A549 treated with AZD9567 at 1 μM for 4 hours (cell line): ENCODE measurements around the gene CENPB. TPM values are rescaled to one million over a fixed set of nuclear protein-coding genes. Genes with fewer than 3 reads are reported as not detected.

Experiments used
- total RNA-seq: library from RNA; stranded (reverse); fragments of 200-300 nt; extraction: Qiagen RNA extraction; gene quantifications from 5 replicates; pipeline ENCODE4 v1.2.3, GENCODE V29; 2022; ENCODE audit not compliant: insufficient read depth

The CENPB gene, protein sequence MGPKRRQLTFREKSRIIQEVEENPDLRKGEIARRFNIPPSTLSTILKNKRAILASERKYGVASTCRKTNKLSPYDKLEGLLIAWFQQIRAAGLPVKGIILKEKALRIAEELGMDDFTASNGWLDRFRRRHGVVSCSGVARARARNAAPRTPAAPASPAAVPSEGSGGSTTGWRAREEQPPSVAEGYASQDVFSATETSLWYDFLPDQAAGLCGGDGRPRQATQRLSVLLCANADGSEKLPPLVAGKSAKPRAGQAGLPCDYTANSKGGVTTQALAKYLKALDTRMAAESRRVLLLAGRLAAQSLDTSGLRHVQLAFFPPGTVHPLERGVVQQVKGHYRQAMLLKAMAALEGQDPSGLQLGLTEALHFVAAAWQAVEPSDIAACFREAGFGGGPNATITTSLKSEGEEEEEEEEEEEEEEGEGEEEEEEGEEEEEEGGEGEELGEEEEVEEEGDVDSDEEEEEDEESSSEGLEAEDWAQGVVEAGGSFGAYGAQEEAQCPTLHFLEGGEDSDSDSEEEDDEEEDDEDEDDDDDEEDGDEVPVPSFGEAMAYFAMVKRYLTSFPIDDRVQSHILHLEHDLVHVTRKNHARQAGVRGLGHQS
- total RNA-seq = 112 to 119 TPM (median 115 TPM) in 5 replicates

DNA sequence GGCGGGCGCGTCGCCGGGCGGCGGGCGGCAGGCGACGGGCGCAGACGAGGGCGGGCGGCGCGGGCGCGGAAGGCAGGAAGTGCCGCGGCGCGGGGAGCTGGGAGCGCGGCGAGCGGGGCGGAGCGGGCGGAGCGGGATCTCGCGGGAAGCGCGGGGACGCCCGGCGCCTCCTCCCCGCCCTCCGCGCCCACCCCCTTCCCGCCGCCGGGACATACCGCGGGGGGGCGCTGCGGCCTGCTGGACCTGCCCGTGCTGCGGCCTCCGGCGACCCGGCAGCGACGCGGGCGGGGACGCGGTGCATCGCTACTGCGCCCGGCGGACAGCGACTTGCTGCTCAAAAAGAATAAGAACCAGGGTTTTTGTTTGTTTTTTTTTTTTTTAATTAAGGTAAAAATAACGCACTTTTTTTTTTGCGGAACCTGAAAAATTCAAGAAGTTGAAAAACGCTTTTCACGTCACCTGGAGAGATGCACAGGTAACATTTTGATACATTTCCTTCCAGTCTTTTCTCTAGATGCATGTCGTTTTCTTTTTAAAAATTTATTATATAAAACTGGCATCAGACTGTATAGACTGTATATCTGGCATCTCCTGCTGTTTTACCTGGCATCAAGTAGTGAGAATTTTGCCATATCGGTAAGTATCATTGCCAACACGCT lies at the start of gene CENPB:
Gene CENPB (minus strand): TSS at position 76 of the 659 bp plus-strand sequence. CDS start 257 bp downstream, outside the sequence.

DNA sequence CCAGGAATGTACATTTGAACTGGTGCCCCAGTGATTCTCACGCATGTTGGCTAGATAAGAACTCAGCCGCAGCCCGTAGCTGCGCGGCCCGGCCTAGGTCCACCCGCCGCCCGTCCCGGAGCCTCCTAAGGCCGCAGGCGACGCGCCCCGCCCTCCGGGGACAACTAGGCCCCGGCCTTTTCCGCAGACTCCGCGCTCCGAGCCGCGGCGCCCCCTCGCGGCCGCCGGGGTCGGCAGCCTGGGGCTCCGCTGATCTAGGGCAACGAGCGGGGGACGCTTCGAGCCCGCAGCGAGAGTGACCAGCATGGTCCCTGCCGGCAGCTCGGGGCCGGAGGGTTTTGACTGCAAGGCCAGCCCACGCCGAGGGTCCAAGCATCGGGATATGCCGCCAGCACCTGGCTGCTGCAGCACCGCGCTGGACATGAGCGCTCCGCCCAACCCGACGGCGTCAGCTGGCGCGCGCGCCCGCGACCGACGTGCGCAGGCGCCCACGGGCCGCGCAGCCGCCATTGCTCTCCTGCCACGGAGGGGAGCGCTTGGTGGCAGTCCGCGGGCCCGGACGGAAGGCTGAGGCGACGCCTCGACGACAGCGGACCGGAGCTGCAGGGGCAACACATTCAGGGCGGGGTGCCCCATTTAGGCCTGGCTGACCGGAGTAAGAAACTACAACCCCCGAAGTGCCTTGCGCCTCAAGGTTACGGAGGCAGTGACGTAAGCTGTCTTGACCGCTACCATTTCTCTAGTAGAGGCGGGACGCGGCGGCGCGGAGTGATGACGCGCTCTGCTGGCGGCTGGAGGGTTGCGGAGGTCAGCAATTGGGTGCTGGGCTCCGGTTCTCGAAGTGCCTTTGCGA lies 33.7 kb upstream of the CENPB start, which contains the start of gene AP5S1:
Gene AP5S1 (plus strand): TSS at position 500 of the 853 bp plus-strand sequence. CDS start 1,571 bp downstream, outside the sequence.

DNA sequence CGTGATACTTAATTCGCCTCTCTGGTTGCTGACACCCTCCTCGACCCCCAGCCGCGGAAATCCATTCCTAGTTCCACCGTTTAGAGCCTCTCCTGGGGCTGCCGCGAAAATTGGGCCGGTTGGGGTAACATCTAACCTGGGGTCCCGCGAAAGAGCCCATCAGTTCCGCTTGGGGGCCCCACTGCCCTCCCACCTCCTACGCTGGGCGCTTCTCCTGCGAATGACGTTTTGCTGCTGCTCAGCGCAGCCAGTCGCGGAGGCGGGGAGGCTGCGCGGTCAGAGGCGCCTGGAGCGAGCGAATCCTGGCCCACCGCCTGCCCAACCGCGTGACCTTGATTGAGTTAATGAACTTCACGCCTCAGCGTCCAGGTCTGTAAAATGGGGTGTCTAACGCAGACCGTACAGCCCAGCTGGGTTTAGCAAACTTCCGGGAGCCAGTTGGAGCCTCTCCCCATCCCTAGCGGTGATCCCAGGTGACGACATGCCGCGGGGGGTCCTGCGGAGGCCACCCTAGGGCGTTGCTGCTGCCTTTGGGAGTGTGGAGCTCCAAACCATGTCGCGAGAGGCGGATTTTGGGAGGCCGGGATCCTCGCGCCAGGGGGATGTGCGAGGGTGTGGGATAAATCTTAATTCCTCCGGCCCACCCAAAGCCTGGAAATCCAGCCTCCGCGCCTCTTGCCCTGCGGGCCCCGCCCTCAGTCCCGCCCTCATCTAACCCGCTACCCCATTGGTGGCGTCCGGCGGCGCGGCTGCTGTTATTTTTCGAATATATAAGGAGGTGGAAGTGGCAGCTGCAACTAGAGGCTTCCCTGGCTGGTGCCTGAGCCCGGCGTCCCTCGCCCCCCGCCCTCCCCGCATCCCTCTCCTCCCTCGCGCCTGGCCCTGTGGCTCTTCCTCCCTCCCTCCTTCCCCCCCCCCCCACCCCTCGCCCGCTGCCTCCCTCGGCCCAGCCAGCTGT lies 9.2 kb upstream of the CENPB start, which contains the start of gene CDC25B:
Gene CDC25B (plus strand): TSS at position 800 of the 958 bp plus-strand sequence. CDS start 222 bp downstream, outside the sequence.

DNA sequence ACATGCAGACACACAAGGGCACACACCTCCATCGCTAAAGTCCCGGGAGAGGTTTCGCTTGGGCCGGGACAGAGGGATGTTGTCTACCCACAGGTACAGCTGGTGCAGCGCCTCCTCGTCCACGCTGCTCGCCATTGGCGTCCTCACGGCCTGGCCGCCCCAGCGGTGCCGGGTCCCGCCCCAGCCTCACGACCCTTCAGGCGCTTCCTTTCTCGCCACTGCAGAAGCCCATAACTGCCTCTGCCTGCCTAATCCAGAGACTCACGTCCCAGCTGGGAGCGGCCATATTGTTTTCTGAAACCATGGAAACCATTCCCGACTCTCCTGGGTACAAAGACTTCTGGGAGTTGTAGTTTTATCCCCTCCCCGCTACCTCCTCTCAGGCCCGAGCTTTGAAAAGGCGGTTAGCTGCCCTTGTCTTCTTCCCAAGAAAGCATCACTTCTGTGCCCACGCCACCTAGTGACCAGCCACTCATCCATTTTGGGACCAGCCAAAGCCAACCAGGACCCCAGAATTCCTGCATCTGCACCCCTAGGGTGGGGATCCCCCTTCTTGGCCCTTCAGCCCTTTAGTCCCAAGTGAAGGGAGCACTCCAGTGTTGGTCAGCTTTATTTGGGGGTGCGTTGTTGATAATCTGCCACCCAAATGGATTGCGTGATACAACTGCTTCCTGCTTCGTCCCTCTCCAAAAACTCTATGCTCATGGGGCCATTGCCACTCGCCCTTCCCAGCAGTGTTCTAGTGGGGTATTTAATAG lies 5.2 kb downstream of the CENPB start, which contains the start of gene SPEF1:
Gene SPEF1 (minus strand): TSS at position 296 of the 758 bp plus-strand sequence. CDS start 161 bp downstream, at position 135.

DNA sequence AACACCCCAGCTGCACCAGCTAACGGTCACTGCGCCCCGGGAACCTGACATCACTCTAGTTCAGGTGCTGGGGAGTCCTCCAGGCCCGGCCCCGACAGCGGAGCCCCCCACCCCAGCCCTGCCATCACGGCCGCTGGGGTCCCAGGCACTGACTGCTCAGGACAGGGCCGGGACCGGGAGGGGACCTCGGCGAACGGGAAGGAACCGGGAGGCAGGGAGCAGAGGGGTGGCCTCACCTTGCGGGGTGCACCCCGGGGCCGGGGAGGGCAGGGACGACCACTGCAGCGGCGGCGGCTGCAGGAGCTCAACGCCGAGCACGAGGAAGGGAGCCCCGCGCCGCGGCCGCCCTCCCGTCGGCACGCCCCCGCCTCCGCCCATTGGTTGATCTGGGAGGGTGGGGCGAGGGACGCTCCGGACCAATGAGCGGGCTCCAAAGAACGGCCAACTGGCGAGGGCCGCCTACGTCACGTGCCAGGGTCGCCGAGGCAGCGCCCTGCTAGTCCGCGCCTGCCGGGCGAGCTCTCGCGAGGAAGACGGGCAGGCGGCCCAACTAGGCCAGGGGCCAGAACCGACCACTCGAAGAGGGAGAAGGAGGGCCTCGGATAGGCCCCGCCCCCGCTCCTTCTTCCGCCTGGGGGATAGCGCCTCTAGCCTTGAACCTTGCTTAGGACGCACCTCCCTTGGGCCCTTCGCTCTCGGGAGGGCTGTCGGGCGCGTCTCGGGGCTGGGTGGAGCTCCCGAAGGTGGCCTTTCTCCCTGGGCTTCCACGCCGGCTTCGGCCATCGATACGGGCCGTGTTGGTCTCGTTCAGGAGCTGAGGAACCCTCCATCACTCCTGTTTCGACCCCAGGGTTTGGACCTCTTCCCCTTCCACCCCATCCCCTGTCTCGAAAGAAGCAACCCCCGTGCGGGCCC lies 18.9 kb downstream of the CENPB start, which contains the start of gene ADISSP:
Gene ADISSP (minus strand): TSS at position 327 of the 915 bp plus-strand sequence. CDS start 7,653 bp downstream, outside the sequence.

Other genes with a start within 250 kb of the CENPB start
- gene GFRA4, start 123.3 kb downstream of the CENPB start, total RNA-seq = not detected in 5 replicates
- 0.06 to 0.09 TPM (median 0.06 TPM) in 3 of 5 replicates, not detected in the others for gene ADAM33, start 104.7 kb downstream of the CENPB start, total RNA-seq
- gene SIGLEC1, start 74.1 kb downstream of the CENPB start, total RNA-seq = 0.01 to 0.03 TPM (median 0.03 TPM) in 3 of 5 replicates, not detected in the others
- gene HSPA12B, start 54.1 kb downstream of the CENPB start, total RNA-seq = 0.46 to 0.70 TPM (median 0.56 TPM) in 4 of 5 replicates, not detected in the other
- 127 to 178 TPM (median 163 TPM) in 5 replicates for gene ADISSP, start 19.0 kb downstream of the CENPB start, total RNA-seq
- 2.0 to 2.4 TPM (median 2.1 TPM) in 4 of 5 replicates, not detected in the other for gene SPEF1, start 5.3 kb downstream of the CENPB start, total RNA-seq
- 174 to 209 TPM (median 207 TPM) in 5 replicates for gene CDC25B, start 9.6 kb upstream of the CENPB start, total RNA-seq
- 18.0 to 19.7 TPM (median 18.7 TPM) in 5 replicates for gene AP5S1, start 33.8 kb upstream of the CENPB start, total RNA-seq
- gene MAVS, start 60.1 kb upstream of the CENPB start, total RNA-seq = 19.0 to 22.4 TPM (median 21.8 TPM) in 5 replicates
- 55.0 to 59.2 TPM (median 56.6 TPM) in 5 replicates for gene PANK2, start 102.6 kb upstream of the CENPB start, total RNA-seq
- 14.0 to 18.8 TPM (median 16.0 TPM) in 5 replicates for gene RNF24, start 228.8 kb upstream of the CENPB start, total RNA-seq